GM12891 (cell line): ENCODE results near the gene SYNM.

Experiments
- POLR2AphosphoS5 ChIP-seq: IDR thresholded peaks from 2 replicates; pipeline ENCODE4 v1.6.1; 2011; ENCODE audit warnings: low read depth, low read length, control low read depth
- TAF1 ChIP-seq: IDR thresholded peaks from 2 replicates; pipeline ENCODE4 v1.6.1; 2011; ENCODE audit warnings: low read depth, low read length, control low read depth

DNA sequence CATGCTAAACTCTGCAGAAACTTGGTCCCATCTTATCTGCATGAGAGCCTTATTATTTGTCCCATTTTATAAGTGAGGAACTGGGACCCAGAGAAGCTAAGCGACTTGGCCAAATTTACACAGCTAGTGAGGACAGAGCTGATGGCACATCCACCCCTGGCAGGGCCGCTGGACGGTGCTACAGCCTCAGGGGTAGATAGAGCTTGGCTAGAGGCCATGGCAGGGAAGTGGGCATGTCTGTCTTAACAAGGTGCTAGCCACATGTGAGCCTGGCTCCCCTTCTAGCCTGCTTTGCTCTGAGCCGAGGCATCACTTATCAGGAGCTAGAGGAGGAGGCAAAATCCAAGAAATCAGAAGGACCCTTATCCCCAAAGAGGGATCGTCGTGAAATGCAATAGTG is 36.7 kb upstream of the SYNM start:
- TF ChIP-seq TAF1 (no peak), POLR2AphosphoS5 (no peak)
